ENCODE measurements around the gene SPAG7.

GRCh38 chr17:4948931-4949320, 18.7 kb downstream of the SPAG7 start:
- TF ChIP-seq CTCF (IDR thresholded peaks at IDR 0.05), result no peak
- TF ChIP-seq SIN3A (IDR thresholded peaks at IDR 0.05; ENCODE audit: borderline replicate concordance, insufficient read depth, low read depth, low read length), result no peak

All from Panc1 (cell line).